ENCODE measurements around the gene ARL14. TPM values are rescaled to one million over a fixed set of nuclear protein-coding genes. Genes with fewer than 3 reads are reported as not detected.

ARL14 gene
- total RNA-seq, 1 donor from 2014 or later, result not detected

DNA sequence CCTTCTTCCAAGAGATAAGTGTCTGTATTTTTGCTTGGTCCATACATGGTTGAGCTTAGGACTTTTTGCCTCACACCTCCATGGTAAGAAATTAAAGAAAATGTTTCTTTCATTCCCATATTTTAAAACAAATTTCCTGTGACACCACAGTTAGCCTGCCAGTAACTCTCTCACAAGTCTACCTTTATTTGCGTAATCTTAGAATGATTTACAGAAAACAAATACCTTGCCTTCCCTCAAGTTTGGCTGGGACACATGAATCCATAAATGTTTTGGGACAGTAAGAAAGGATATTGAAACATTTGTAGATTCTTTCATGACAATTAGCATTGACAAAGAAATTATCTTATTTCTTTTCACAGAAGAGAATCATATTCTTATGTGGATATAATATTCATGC is 3.8 kb upstream of the ARL14 start:
- DNase-seq (ENCODE audit: low spot score), result no peak
- intact Hi-C loops (cut with DNase I), result no loop called here

DNA sequence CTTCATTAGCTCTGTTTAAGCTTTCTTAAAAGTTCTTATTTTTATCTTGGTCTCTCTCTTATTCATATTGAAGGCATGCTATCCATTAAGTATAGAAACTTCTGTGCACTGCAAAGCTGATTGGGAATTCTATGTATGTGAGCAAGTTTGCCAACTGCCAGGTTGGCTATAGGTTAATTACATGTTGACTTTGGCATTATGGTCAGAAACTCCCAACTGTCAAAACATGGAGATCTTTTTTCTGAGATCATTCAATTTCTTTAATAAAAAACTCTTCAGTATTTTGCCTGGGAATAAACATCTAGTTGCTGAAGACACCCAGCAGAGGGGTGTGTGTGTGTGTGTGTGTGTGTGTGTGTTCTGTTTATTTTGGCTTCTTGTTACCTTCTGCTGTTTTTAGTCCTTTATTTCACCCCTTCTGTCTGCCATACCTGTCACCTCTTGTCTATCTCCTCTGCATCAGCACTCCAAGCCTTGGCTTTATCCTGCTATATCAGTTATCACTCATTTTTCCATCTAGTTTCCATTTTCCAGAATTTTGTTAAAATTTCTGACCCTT is 1.3 kb upstream of the ARL14 start:
- intact Hi-C loops (cut with DNase I), result no loop called here
- no peak for DNase-seq (ENCODE audit: low spot score)

DNA sequence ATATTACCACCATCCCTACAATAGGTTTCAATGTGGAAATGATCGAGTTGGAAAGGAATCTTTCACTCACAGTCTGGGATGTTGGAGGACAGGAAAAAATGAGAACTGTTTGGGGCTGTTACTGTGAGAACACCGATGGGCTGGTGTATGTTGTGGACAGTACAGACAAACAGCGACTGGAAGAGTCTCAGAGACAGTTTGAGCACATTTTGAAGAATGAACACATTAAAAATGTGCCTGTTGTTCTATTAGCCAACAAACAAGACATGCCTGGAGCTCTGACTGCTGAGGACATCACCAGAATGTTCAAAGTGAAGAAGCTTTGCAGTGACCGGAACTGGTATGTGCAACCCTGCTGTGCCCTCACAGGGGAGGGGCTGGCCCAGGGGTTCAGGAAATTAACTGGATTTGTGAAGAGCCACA is 510 bp downstream of the ARL14 start:
- intact Hi-C loops (cut with DNase I), result no loop called here
- DNase-seq (ENCODE audit: low spot score), result no peak

DNA sequence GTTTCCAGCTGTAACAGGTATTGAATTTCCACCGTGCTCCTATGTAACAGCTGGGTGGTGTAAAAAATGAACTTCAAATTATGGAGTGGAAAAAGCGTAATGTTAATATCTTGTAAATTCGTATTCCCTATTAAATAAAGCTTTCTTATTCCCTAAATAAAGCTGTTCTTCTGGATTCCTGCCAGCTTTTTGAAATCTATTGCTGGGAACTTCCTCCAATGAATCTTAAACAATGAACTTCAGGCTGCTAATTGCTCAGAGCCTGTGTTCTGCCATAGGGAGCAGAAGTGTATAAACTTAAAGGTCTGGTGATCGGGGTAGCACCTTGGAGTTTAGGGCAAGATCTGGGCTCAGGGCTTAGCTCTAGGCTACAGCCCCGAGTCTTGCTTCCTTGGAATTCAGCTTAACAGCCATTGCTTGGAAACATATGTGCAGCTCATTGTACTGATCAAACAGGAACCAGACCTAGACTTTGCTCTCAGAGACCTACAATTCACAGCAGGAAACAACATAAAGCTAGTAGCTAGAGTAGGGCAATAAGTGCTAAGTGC is 1.4 kb downstream of the ARL14 start:
- intact Hi-C loops (cut with DNase I), result no loop called here
- no peak for DNase-seq (ENCODE audit: low spot score)

DNA sequence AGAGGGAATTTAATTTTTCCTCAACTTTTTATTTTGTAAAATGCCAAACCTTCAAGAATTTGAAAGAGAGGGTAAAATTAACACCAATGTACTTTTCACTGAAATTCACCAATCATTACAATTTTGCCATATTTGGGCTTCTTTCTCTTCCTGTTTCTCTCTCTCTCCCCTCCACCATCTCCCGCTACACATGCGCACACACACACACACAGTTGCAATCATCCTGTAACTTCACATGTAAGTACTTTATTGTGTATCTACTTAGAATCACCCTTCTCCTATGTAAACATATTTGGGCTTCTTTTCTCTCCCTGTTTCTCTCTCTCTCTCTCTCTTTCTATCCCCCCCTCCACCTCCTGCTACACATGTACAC is 7.4 kb downstream of the ARL14 start:
- intact Hi-C loops (cut with DNase I), result no loop called here
- no peak for DNase-seq (ENCODE audit: low spot score)

DNA sequence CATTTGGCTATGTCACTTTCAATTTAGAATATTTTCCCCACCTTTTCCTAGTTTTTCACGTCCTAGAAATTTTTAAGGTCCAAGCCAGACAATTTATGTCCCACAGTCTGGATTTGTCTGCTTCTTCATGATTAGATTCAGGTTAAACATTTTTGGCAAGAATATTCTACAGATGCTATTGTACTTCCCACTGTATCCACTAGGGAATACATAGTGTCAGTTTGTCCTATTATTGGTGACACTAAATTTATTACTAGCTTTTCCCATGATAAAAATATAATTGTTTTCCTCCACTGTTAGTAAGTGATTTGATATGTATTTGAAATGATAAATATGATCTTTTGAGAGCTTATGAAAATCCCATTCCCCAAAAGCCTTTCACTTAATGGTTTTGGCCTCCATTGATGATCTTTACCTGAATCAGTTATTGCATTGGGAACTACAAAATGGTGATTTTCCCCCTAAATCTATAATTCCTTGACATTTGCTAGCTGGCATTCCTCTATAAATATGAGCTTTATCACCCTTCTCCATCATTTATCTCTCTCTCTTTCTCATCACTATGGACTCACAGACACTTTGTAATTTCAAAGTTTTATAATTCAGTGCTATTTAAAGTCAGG is 8.3 kb downstream of the ARL14 start:
- no peak for DNase-seq (ENCODE audit: low spot score)
- intact Hi-C loops (cut with DNase I), result no loop called here

DNA sequence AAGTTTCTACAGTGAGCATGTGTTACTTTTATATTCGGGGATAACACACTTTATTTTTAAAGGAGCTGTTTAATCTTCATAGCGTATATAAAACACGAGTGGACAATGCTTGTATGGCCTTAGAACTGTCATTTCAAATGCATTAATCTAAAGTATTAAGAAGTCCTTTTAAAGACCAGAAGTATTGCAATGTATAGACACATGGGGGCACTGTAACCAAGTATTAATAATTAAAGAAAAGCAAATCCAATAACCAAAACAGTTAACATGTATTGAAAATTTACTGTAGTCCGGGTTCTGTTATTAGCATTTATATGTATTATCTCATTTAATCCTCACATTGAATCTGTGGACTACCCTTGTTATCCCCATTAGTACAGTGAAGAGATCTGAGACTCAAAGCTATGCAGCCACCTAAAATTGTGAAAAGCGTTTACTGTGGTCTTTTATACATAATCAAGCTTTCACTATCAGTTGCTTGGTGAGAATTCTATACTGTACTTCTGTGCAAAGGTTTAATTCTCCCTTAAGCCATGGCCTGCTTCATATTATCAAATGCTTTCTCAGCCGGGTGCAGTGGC is 10.1 kb downstream of the ARL14 start:
- DNase-seq (ENCODE audit: low spot score), result no peak
- intact Hi-C loops (cut with DNase I), result no loop called here

DNA sequence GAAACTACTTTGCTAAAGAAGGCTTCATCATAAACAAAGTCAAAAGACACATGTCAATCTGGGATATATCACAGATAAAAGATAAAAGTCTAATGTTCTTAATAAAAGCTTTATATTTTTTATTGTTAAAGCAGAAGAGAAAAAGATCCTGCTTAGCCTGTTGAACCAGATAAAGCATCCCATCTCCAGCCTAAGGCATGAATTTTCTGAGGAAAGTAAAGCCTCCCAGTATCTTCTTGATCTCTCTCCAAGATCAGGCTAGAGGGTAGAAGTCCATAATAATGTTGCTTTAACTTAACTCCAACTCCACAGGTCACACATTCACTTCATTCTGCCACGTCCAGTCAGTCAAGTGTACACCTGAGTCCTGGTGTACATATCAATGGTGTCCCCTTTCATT is 14.2 kb downstream of the ARL14 start:
- intact Hi-C loops (cut with DNase I), result no loop called here
- DNase-seq (ENCODE audit: low spot score), result no peak

DNA sequence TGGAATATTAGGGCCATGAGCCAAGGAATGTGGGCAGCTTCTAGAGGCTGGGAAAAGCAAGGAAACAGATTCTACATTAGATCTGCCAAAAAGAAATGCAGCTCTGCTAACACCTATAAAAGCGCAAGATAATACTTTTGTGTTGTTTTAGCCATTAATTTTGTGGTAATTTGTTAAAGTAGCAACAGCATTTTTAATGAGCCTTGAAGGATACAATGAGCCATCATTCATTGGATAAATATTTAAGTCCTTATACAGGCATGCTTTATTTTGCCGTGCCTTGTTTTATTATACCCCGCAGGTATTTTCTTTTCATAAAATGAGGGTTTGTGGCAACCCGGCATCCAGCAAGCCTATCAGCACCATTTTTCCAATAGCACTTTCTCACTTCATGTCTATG is 15.0 kb downstream of the ARL14 start:
- DNase-seq (ENCODE audit: low spot score), result no peak
- intact Hi-C loops (cut with DNase I), result no loop called here

DNA sequence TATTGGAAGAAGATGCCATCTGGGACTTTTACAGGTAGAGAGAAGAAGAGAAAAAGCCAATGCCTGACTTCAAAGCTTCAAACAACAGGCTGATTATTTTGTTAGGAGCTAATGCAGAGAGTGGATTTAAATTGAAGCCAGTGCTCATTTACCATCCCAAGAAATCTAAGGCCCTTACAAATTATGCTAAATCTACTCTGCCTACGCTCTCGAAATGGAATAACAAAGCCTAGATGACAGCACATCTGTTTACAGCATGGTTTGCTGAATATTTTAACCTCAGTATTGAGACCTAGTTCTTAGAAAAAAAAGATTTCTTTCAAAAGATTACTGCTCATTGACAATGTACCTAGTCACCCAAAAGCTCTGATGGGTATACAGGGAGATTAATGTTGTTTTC is 16.2 kb downstream of the ARL14 start:
- no peak for DNase-seq (ENCODE audit: low spot score)
- intact Hi-C loops (cut with DNase I), result no loop called here

DNA sequence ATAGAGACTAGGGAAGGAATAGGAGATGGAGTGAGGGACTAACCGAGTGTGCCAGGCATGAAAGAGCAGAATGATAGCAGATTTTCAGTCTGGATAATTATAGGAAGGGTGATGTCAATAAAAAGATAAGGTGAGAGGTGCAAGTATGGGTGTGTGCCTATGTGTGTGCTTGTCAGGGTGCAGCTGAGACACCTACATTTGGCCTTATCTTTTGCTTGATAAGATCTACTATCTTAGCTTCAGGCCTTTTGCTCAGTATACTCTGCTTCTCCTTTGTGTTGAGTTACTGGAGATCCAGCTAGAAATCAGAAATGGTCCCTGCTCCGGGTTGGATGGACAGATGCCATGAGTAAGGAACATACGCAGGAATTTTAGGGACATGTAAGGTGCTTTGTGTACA is 17.4 kb downstream of the ARL14 start:
- intact Hi-C loops (cut with DNase I), result no loop called here
- no peak for DNase-seq (ENCODE audit: low spot score)

DNA sequence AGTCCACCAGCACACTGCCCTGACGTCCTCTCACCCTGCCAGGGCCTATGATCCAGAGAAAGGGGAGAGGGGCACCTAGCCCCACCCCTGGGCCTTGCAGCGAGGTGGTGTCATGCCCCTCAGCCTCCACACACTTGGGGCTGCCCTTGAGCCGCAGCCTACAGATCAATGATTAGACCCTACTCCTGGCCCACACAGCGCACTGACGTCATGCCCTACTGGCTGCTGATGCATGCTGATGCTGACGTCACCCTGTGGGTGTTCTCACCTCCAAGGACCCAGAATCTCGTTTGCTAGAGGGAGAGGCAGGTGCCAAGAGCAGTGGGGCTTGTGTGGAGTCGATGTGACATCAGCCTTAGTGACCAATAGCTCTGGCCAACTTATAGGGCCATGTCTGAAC is 18.0 kb downstream of the ARL14 start:
- intact Hi-C loops (cut with DNase I), result no loop called here
- DNase-seq (ENCODE audit: low spot score), result no peak

DNA sequence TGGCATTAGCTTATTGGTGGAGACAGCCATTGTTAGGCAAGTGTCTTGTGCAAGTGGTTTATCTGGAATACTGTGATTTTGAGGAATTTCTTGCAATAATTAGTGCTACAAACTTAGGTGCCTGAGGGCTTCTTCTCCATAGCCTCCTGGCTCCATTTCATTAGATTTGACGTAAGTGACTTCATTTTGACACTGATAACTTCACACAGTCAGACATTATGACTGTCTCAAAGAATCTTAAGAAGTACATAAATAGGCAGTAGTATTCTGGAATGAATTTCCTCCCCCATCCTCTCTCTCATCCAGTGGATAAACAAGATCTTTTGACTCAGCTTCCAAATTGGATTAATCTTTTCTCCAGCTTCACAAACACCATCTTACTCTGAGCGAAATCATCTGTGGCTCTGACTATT is 19.0 kb downstream of the ARL14 start:
- intact Hi-C loops (cut with DNase I), result no loop called here
- no peak for DNase-seq (ENCODE audit: low spot score)

DNA sequence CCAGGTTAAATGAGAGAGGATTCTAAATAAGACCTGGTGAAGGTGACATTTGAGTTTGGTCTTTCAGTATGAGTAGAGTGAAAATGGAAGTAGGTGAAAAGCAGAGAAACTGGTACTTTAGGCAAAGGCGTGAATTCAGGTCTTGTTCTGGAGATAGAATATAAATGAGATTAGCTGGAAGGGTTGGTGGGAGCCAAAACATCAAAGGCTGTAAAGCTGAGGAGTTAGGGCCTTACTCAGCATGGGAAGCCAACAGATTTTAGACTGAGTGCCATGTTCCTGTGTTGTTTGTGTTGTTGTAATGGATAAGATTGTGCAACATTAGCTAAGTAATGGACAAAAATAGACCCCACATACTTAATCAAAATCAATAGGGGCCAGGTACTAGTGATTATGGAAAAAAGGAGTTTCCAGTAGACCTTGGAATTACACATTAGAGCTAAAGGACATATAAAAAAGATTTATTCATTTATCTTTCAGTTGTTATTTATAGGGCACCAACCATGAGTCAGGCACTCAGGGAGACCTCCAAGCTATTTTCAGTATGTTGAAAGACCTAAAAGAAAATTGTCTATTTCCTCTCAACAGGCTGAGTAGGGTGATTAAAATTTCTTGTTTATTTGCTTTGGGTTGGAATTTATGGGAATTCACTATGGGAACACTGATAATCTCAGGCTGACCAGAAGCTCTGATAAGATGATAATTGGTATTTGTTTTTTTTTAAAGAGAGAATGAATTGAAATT is 20.8 kb downstream of the ARL14 start:
- no peak for DNase-seq (ENCODE audit: low spot score)
- intact Hi-C loops (cut with DNase I), result no loop called here

DNA sequence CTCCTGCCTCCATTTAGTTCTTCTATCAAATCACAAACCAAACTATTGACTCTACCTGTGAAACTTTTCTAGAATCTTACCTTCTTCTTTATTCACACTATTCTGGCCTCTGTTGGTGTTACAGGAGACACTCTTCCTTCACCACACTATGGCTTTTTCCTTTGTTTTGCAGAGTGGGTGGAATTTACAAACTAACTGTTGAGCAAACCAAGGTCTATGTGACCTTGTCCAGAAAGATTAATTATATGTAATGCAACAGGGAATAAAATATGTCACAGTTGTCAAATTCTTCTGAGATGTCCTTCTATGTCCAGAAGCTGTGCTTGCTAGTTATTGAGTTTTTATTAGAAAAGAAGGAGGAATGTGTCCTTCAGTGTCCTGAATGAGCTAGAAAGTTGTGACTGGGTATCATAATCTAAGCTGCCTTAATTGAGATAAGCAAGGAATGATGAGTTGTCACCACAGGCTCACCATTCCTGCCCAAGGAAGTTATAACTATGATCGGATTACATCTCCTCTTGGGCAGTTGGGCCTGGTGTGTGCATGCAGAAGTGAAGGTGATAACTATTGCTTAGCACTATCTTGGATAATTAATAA is 21.7 kb downstream of the ARL14 start:
- no peak for DNase-seq (ENCODE audit: low spot score)
- intact Hi-C loops (cut with DNase I), result no loop called here

DNA sequence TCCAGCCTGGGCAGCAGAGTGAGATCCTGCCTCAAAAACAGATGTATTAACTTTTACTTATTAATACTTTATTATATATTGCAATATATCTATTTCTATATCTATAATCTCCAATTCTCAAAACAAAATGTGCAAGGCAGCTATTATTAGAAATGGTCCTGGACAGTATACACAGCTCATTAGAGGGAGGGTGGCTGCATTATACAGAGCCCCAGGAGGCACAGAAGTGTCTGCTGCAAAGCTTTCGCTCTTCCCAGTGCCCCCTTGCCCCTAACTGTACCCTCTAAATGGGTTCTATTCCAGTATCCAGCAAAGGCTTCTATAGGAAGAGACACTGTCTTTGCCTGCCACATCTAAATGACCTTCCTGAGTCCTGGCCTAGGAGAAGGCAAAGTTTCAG is 24.5 kb downstream of the ARL14 start:
- DNase-seq (ENCODE audit: low spot score), result no peak
- intact Hi-C loops (cut with DNase I), result loop anchor here (10.0 kb wide), 3 partner anchors 127 to 713 kb away; no protein-coding TSS in a partner anchor

DNA sequence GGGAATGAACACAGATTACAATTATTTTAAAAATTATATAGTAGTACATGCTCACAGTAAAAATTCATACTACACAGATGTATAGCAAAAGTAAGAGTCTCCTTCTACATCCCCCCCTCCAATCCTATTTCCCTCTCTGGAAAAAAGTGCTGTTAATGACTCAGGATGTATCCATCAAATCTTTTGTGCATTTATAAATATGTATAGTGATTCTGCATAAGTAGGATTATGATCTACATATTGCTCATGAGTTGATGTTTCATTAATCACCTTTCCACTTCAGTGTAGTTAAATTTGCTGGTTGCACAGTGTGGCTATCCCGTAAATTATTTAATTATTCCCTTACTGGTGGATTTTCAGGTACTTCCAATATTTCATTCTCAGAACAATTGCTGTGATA is 25.3 kb downstream of the ARL14 start:
- DNase-seq (ENCODE audit: low spot score), result no peak
- intact Hi-C loops (cut with DNase I), result loop anchor here (10.0 kb wide), 3 partner anchors 127 to 713 kb away; no protein-coding TSS in a partner anchor

DNA sequence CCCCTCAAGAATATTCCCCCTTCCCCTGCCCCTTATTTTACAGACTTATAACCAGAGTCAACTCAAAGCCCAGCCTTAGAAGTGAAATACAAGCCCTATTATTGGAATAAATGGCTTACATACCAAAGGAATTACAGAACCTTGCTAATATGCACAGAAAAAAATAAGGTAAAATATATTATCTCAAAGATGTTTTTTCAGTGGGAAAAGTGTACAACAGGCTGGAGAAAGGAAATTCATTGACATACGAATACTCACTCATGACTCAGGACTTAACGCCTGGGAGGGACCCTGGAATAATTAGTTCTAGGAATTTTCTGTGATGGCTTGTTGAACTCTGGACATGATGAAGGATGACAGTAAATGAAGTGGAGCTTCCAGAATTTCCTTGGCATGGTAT is 27.0 kb downstream of the ARL14 start:
- intact Hi-C loops (cut with DNase I), result loop anchor here (10.0 kb wide), 3 partner anchors 129 to 711 kb away; no protein-coding TSS in a partner anchor
- no peak for DNase-seq (ENCODE audit: low spot score)

DNA sequence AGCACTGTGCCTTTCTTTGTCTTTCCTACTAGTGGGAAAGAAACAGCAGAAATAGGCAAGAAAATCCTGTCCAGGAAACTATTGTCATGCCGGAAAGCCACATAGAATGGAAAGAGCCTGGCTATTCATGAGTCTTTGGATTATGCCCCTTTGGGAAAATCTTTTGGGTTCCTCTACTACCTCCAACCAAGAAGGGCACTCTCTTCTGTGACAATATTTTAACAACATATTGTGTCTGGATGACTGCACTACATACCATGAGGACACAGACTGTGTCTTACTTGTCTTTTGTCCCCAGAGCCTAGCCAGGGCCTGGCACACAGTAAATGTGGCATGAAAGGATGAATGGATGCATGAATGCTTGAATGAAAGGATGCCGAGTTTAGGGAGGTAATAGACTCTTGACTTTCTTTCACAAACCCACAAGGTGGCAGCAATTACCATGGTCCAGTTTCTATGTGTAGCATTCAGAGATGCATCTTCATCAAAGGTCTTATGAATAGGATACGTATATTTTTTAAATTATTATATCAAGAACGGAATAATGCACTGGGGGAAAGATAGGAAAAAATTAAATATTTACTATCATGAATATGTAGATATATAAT is 30.3 kb downstream of the ARL14 start:
- intact Hi-C loops (cut with DNase I), result loop anchor here (2.0 to 10.0 kb wide), 6 partner anchors 40 to 708 kb away; no protein-coding TSS in a partner anchor
- DNase-seq (ENCODE audit: low spot score), result no peak
